Keratinocyte (primary cell): ENCODE results near the gene ABCC4.

Source experiments
- EZH2 ChIP-seq: IDR thresholded peaks from one replicate; pipeline ENCODE4 v1.6.1; 2012; ENCODE audit warnings: inconsistent platforms, mild to moderate bottlenecking, low read length, moderate library complexity
- TF ChIP-seq, protein P1 (sequence below), 3 experiments: IDR thresholded peaks in 1 of 3; conservative IDR thresholded peaks in 1 of 3; optimal IDR thresholded peaks in 1 of 3; 2 replicates in 2 of 3; 3 replicates in 1 of 3; pipeline versions ENCODE3 to v1.5.1; 2011; ENCODE audit warnings: low read length in 3 of 3, mild to moderate bottlenecking in 3 of 3, moderate library complexity in 2 of 3, control low read depth in 1 of 3, inconsistent platforms in 1 of 3; ENCODE audit not compliant: insufficient read depth in 2 of 3; ENCODE audit errors: extremely low read depth in 1 of 3

DNA sequence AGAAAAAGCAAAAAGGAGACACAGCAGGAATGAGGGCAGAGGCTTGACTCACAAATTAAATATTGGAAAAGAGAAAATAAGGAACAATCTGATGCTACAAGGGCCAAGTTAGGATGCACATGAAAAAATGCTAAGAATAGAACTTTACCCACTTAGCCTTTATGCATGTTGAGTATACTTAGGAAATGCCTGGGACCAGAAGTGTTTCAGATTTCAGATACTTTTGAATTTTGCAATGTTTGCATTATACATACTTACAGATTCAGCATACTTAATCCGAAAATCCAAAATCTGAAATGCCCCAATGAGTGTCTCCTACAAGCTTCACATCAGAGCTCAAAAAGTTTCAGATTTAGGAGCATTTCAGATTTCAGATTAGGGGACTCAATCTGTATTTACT is 262.3 kb downstream of the ABCC4 start:
- TF ChIP-seq, protein P1, sequence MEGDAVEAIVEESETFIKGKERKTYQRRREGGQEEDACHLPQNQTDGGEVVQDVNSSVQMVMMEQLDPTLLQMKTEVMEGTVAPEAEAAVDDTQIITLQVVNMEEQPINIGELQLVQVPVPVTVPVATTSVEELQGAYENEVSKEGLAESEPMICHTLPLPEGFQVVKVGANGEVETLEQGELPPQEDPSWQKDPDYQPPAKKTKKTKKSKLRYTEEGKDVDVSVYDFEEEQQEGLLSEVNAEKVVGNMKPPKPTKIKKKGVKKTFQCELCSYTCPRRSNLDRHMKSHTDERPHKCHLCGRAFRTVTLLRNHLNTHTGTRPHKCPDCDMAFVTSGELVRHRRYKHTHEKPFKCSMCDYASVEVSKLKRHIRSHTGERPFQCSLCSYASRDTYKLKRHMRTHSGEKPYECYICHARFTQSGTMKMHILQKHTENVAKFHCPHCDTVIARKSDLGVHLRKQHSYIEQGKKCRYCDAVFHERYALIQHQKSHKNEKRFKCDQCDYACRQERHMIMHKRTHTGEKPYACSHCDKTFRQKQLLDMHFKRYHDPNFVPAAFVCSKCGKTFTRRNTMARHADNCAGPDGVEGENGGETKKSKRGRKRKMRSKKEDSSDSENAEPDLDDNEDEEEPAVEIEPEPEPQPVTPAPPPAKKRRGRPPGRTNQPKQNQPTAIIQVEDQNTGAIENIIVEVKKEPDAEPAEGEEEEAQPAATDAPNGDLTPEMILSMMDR (optimal IDR thresholded peaks at IDR 0.05 in 1 of 3, IDR thresholded peaks at IDR 0.05 in 1 of 3, conservative IDR thresholded peaks at IDR 0.05 in 1 of 3; ENCODE audit: extremely low read depth in 1 of 3, insufficient read depth in 2 of 3, low read length in 3 of 3) = no peak
- no peak for TF ChIP-seq EZH2
